Measurements from ENCODE around the gene CDH6. TPM values are rescaled to one million over a fixed set of nuclear protein-coding genes. Genes with fewer than 3 reads are reported as not detected.

The CDH6 gene
- total RNA-seq, 1 donor from 2014 or later = not detected

- DNase-seq (no peak), ATAC-seq (ENCODE audit: low read depth) (no peak)
- Mint-ChIP-seq H3K27me3 (no peaks in the 10 kb centered on the region), H3K27ac (no peak overlapping the region), H3K4me3 (no peak overlapping the region), H3K9me3 (peaks cover 2% of the 10 kb centered on the region), H3K36me3 (ENCODE audit: low read depth) (no peaks in the 10 kb centered on the region), H3K4me1 (no peaks in the 10 kb centered on the region)
- ChIA-PET POLR2A (no interaction called here), CTCF (no interaction called here)
- intact Hi-C loops (cut with micrococcal nuclease) = no loop called here
- no peak for TF ChIP-seq CTCF (IDR thresholded peaks at IDR 0.05)
Measured at GRCh38 chr5:31273631-31274378, 80.3 kb downstream of the CDH6 start.

GRCh38 chr5:31280210-31280609 is 86.7 kb downstream of the CDH6 start:
- ChIA-PET POLR2A (no interaction called here), CTCF (no interaction called here)
- DNase-seq (no peak), ATAC-seq (ENCODE audit: low read depth) (no peak)
- Mint-ChIP-seq H3K27me3 (no peaks in the 10 kb centered on the region), H3K27ac (no peak overlapping the region), H3K4me3 (no peak overlapping the region), H3K36me3 (ENCODE audit: low read depth) (no peaks in the 10 kb centered on the region), H3K4me1 (no peaks in the 10 kb centered on the region), H3K9me3 (peaks cover 4% of the 10 kb centered on the region)
- intact Hi-C loops (cut with micrococcal nuclease) = no loop called here
- no peak for TF ChIP-seq CTCF (IDR thresholded peaks at IDR 0.05)

- Mint-ChIP-seq H3K36me3 (ENCODE audit: low read depth) (no peaks in the 10 kb centered on the region), H3K4me1 (no peaks in the 10 kb centered on the region), H3K27ac (no peak overlapping the region), H3K9me3 (peaks cover 2% of the 10 kb centered on the region), H3K4me3 (no peak overlapping the region), H3K27me3 (no peaks in the 10 kb centered on the region)
- ATAC-seq (ENCODE audit: low read depth) = no peak
- POLR2A ChIA-PET = no interaction called here
- intact Hi-C loops (cut with micrococcal nuclease) = no loop called here
- no peak for TF ChIP-seq CTCF (IDR thresholded peaks at IDR 0.05)
- DNase-seq = no peak
- CTCF ChIA-PET = no interaction called here
Measured at GRCh38 chr5:31283326-31283725, 89.8 kb downstream of the CDH6 start.

- TF ChIP-seq CTCF (IDR thresholded peaks at IDR 0.05) = no peak
- DNase-seq = no peak
- no peaks in the 10 kb centered on the region for H3K36me3 Mint-ChIP-seq (ENCODE audit: low read depth)
- POLR2A ChIA-PET = no interaction called here
- CTCF ChIA-PET = no interaction called here
- H3K27me3 Mint-ChIP-seq = no peaks in the 10 kb centered on the region
- H3K4me1 Mint-ChIP-seq = no peaks in the 10 kb centered on the region
- intact Hi-C loops (cut with micrococcal nuclease) = no loop called here
- peaks cover 2% of the 10 kb centered on the region for H3K9me3 Mint-ChIP-seq
- no peak for ATAC-seq (ENCODE audit: low read depth)
- no peak overlapping the region for H3K4me3 Mint-ChIP-seq
- H3K27ac Mint-ChIP-seq = no peak overlapping the region
Measured at GRCh38 chr5:31285025-31285424, 91.5 kb downstream of the CDH6 start.

GRCh38 chr5:31287985-31288384 is 94.5 kb downstream of the CDH6 start:
- ChIA-PET POLR2A (no interaction called here), CTCF (no interaction called here)
- intact Hi-C loops (cut with micrococcal nuclease) = no loop called here
- H3K36me3 Mint-ChIP-seq (ENCODE audit: low read depth) = no peaks in the 10 kb centered on the region
- H3K9me3 Mint-ChIP-seq = no peaks in the 10 kb centered on the region
- no peak for DNase-seq
- ATAC-seq (ENCODE audit: low read depth) = no peak
- H3K4me1 Mint-ChIP-seq = no peaks in the 10 kb centered on the region
- TF ChIP-seq CTCF (IDR thresholded peaks at IDR 0.05) = no peak
- H3K4me3 Mint-ChIP-seq = no peak overlapping the region
- no peak overlapping the region for H3K27ac Mint-ChIP-seq
- H3K27me3 Mint-ChIP-seq = no peaks in the 10 kb centered on the region

Data from activated B cell treated with CpG ODN at 0.5 μM for 24 hours (primary cell).